GM19397 (cell line): ENCODE results near the gene PRR11.
"Not testable (repeated sequence)": the region's sequence is repeated elsewhere in the genome, so short reads cannot be mapped to it uniquely, and the experiment has no call there.

Experiments used
- ATAC-seq: cut with Tn5 transposase; IDR thresholded peaks from one replicate; pipeline ENCODE4 v1.9.1; 2021; ENCODE audit warnings: mild to moderate bottlenecking, moderate library complexity; ENCODE audit not compliant: unreplicated experiment

PRR11 gene

GRCh38 chr17:59202320-59202719, 46.8 kb downstream of the PRR11 start:
- no peak for ATAC-seq

GRCh38 chr17:59219370-59219769, 63.8 kb downstream of the PRR11 start:
- ATAC-seq = no peak

GRCh38 chr17:59219992-59220327, 64.4 kb downstream of the PRR11 start:
- no peak for ATAC-seq

GRCh38 chr17:59220328-59221158, 65.0 kb downstream of the PRR11 start, which contains the start of gene GDPD1:
Gene GDPD1, plus strand, starts transcription at chr17:59220511. Its CDS starts 99 bp downstream, at chr17:59220610.
- ATAC-seq = peak; percentile 97

GRCh38 chr17:59221159-59221847, 65.8 kb downstream of the PRR11 start:
- ATAC-seq = no peak

GRCh38 chr17:59223813-59224212, 68.3 kb downstream of the PRR11 start:
- no peak for ATAC-seq

GRCh38 chr17:59228588-59228987, 73.0 kb downstream of the PRR11 start:
- ATAC-seq = not testable (repeated sequence)

GRCh38 chr17:59230764-59231163, 75.2 kb downstream of the PRR11 start:
- no peak for ATAC-seq

- no peak for ATAC-seq
These were observed 79.1 kb downstream of the PRR11 start for GRCh38 chr17:59234631-59235030.

- ATAC-seq = no peak
These were observed 83.4 kb downstream of the PRR11 start for GRCh38 chr17:59238906-59239305.

- no peak for ATAC-seq
These were observed 88.5 kb downstream of the PRR11 start for GRCh38 chr17:59244081-59244480.
